HG02642 (cell line): ENCODE results near the gene MROH2A.

Experiments
- ATAC-seq: cut with Tn5 transposase; IDR thresholded peaks from one replicate; pipeline ENCODE4 v1.9.1; 2021; ENCODE audit warnings: mild to moderate bottlenecking; ENCODE audit not compliant: unreplicated experiment, poor library complexity

The MROH2A gene

GRCh38 chr2:233764264-233764663 is 13.9 kb upstream of the MROH2A start:
- ATAC-seq: no peak

GRCh38 chr2:233764761-233765160 is 13.4 kb upstream of the MROH2A start:
- no peak for ATAC-seq

- no peak for ATAC-seq
Measured at GRCh38 chr2:233766416-233766815, 11.7 kb upstream of the MROH2A start.

GRCh38 chr2:233768076-233768475 is 10.1 kb upstream of the MROH2A start:
- no peak for ATAC-seq

- no peak for ATAC-seq
Measured at GRCh38 chr2:233769260-233769659, 8.9 kb upstream of the MROH2A start.

- ATAC-seq: no peak
Measured at GRCh38 chr2:233772153-233772552, 6.0 kb upstream of the MROH2A start.

GRCh38 chr2:233772583-233772982 is 5.5 kb upstream of the MROH2A start:
- ATAC-seq: no peak

- ATAC-seq: no peak
Measured at GRCh38 chr2:233773854-233774253, 4.3 kb upstream of the MROH2A start.

GRCh38 chr2:233775414-233775813 is 2.7 kb upstream of the MROH2A start:
- ATAC-seq: no peak

GRCh38 chr2:233779722-233780121 is 1.6 kb downstream of the MROH2A start:
- no peak for ATAC-seq

GRCh38 chr2:233780771-233781170 is 2.6 kb downstream of the MROH2A start:
- ATAC-seq: no peak

GRCh38 chr2:233789554-233789953 is 11.4 kb downstream of the MROH2A start:
- ATAC-seq: no peak

- no peak for ATAC-seq
Measured at GRCh38 chr2:233791151-233791882, 13.2 kb downstream of the MROH2A start.

GRCh38 chr2:233791883-233792329 is 13.8 kb downstream of the MROH2A start:
- no peak for ATAC-seq

- no peak for ATAC-seq
Measured at GRCh38 chr2:233792720-233793119, 14.6 kb downstream of the MROH2A start.

GRCh38 chr2:233793465-233794127 is 15.5 kb downstream of the MROH2A start:
- no peak for ATAC-seq

- no peak for ATAC-seq
Measured at GRCh38 chr2:233794128-233794658, 16.1 kb downstream of the MROH2A start.

- no peak for ATAC-seq
Measured at GRCh38 chr2:233795735-233796171, 17.6 kb downstream of the MROH2A start.

- no peak for ATAC-seq
Measured at GRCh38 chr2:233796254-233796653, 18.1 kb downstream of the MROH2A start.

- ATAC-seq: no peak
Measured at GRCh38 chr2:233798335-233799086, 20.4 kb downstream of the MROH2A start.
